Smooth muscle cell (in vitro differentiated cells): ENCODE measurements around the gene PRAF2. TPM values are rescaled to one million over a fixed set of nuclear protein-coding genes. Genes with fewer than 3 reads are reported as not detected.

Experiments used
- DNase-seq: peaks from one replicate; lab custom pipeline; 2025; ENCODE audit not compliant: unreplicated experiment; lab: John Stamatoyannopoulos, UW
- H2AFZ ChIP-seq: fragments of 200-600 bp; sonication (generic); 2 replicates; pipeline ENCODE4 v1.6.0; 2016; ENCODE audit warnings: antibody characterized with exemption, low read depth, mild to moderate bottlenecking
- H3F3A ChIP-seq: fragments of 200-600 bp; sonication (generic); 2 replicates; pipeline ENCODE4 v1.6.0; 2017; ENCODE audit warnings: antibody characterized with exemption, low read depth
- H3K27ac ChIP-seq: fragments of 200-600 bp; sonication (generic); 2 replicates; pipeline ENCODE4 v1.5.1; 2016; ENCODE audit warnings: low read depth, mild to moderate bottlenecking
- H3K27me3 ChIP-seq: fragments of 200-600 bp; sonication (generic); 2 replicates; pipeline ENCODE4 v1.6.1; 2016; ENCODE audit warnings: low read depth, mild to moderate bottlenecking
- H3K36me3 ChIP-seq: fragments of 200-600 bp; sonication (generic); 2 replicates; pipeline ENCODE4 v1.5.1; 2016; ENCODE audit warnings: low read depth
- H3K4me1 ChIP-seq: fragments of 200-600 bp; sonication (generic); 2 replicates; pipeline ENCODE4 v1.5.1; 2016; ENCODE audit warnings: low read depth
- H3K4me2 ChIP-seq: fragments of 200-600 bp; sonication (generic); 2 replicates; pipeline ENCODE4 v1.6.0; 2016; ENCODE audit warnings: mild to moderate bottlenecking
- H3K4me3 ChIP-seq: fragments of 200-600 bp; sonication (generic); 2 replicates; pipeline ENCODE4 v1.5.1; 2016; ENCODE audit warnings: mild to moderate bottlenecking
- H3K79me2 ChIP-seq: fragments of 200-600 bp; sonication (generic); 2 replicates; pipeline ENCODE4 v1.6.0; 2016; ENCODE audit warnings: low read depth, mild to moderate bottlenecking
- H3K9ac ChIP-seq: fragments of 200-600 bp; sonication (generic); 2 replicates; pipeline ENCODE4 v1.6.0; 2016; ENCODE audit warnings: low read depth
- H3K9me3 ChIP-seq: fragments of 200-600 bp; sonication (generic); replicated peaks from 2 replicates; pipeline ENCODE4 v1.5.1; 2016; ENCODE audit warnings: low read depth
- H4K20me1 ChIP-seq: fragments of 200-600 bp; sonication (generic); 2 replicates; pipeline ENCODE4 v1.6.0; 2016; ENCODE audit warnings: low read depth
- CTCF ChIP-seq: fragments of 200-600 bp; sonication (generic); IDR thresholded peaks from 2 replicates; pipeline ENCODE4 v1.5.1; 2017; ENCODE audit warnings: borderline replicate concordance, mild to moderate bottlenecking, antibody characterized with exemption; ENCODE audit not compliant: insufficient read depth, poor library complexity, severe bottlenecking
- WGBS: methylation state at CpG from one replicate; pipeline ENCODE4 v1.1.7; 2016; ENCODE audit warnings: low lambda C conversion rate; 5-methylcytosine and 5-hydroxymethylcytosine counted together
- polyA plus RNA-seq: library from polyadenylated mRNA; unstranded; fragments of >200 nt; fragmentation: Nextera tagmentation; extraction: Ambion mirVana; gene quantifications from 2 replicates; pipeline ENCODE4 v1.2.1, GENCODE V29; 2016
- total RNA-seq: library from RNA; depleted of rRNA; stranded (reverse); fragments of >200 nt; gene quantifications from 2 replicates; pipeline ENCODE4 v1.2.3, GENCODE V29; 2014

PRAF2 gene
- total and polyA plus RNA-seq, 2 experiments from 2014 or later = 43.6 to 143 TPM

- no peaks in the 10 kb centered on the region for H3K27me3 ChIP-seq
- peak within 1 kb of the TSS; percentile 98 for H3K27ac ChIP-seq
- peak; percentile 55 for TF ChIP-seq CTCF
- peaks cover 15% of the 10 kb centered on the region for H3K4me1 ChIP-seq
- no peaks in the 10 kb centered on the region for H3K9me3 ChIP-seq
- H3K9ac ChIP-seq = peak within 1 kb of the TSS; percentile 98
- H3F3A ChIP-seq = peaks cover 9% of the 10 kb centered on the region
- no peaks in the 10 kb centered on the region for H4K20me1 ChIP-seq
- peaks cover 22% of the 10 kb centered on the region for H3K79me2 ChIP-seq
- H3K4me3 ChIP-seq = peak within 1 kb of the TSS; percentile 68
- H3K36me3 ChIP-seq = no peaks in the 10 kb centered on the region
- peak within 1 kb of the TSS; percentile 88 for H3K4me2 ChIP-seq
- WGBS = 28% methylated on average over 44 of the region's 67 CpGs
- DNase-seq = peak; percentile 94
- no peak within 1 kb of the TSS for H2AFZ ChIP-seq
Observed at GRCh38 chrX:49043220-49043986, 30.4 kb downstream of the PRAF2 start, which contains the start of gene TFE3. Gene TFE3, minus strand, starts transcription at chrX:49043357. Its CDS starts 131 bp downstream, at chrX:49043226.

- peak; percentile 22 for DNase-seq
- H3K9ac ChIP-seq = peak overlapping the region; percentile 98
- 36% methylated on average over 27 of the region's 29 CpGs for WGBS
Observed at GRCh38 chrX:49042581-49043219, 31.1 kb downstream of the PRAF2 start.

GRCh38 chrX:49041744-49042580 is 31.8 kb downstream of the PRAF2 start:
- Histone ChIP-seq H3K9me3 (no peaks in the 10 kb centered on the region), H4K20me1 (no peaks in the 10 kb centered on the region), H2AFZ (no peak overlapping the region), H3K4me3 (peak overlapping the region; percentile 68), H3K79me2 (peaks cover 28% of the 10 kb centered on the region), H3F3A (peaks cover 9% of the 10 kb centered on the region), H3K27ac (peak overlapping the region; percentile 98), H3K27me3 (no peaks in the 10 kb centered on the region), H3K36me3 (no peaks in the 10 kb centered on the region), H3K4me2 (peak overlapping the region; percentile 88), H3K4me1 (peaks cover 15% of the 10 kb centered on the region), H3K9ac (peak overlapping the region; percentile 98)
- TF ChIP-seq CTCF = no peak
- no peak for DNase-seq
- 25% methylated on average over 10 of the region's 10 CpGs for WGBS

More at GRCh38 chrX:49042581-49043219, 31.1 kb downstream of the PRAF2 start:
- Histone ChIP-seq H3K9me3 (no peaks in the 10 kb centered on the region), H3K79me2 (peaks cover 23% of the 10 kb centered on the region), H4K20me1 (no peaks in the 10 kb centered on the region), H3F3A (peaks cover 9% of the 10 kb centered on the region), H3K27ac (peak overlapping the region; percentile 98), H3K4me3 (peak overlapping the region; percentile 68), H2AFZ (no peak overlapping the region), H3K27me3 (no peaks in the 10 kb centered on the region), H3K4me1 (peaks cover 15% of the 10 kb centered on the region), H3K4me2 (peak overlapping the region; percentile 88), H3K36me3 (no peaks in the 10 kb centered on the region)
- TF ChIP-seq CTCF = no peak
